Rectal smooth muscle tissue (tissue), 1 donor: ENCODE results near the gene RHOV.

Source experiments
- H3K27ac ChIP-seq: one replicate; pipeline ENCODE4 v1.7.0; 2013; ENCODE audit warnings: low read depth, low read length, inconsistent platforms
- H3K27me3 ChIP-seq: one replicate; pipeline ENCODE4 v1.7.0; 2013; ENCODE audit warnings: low read length; ENCODE audit not compliant: control insufficient read depth, insufficient read depth
- H3K36me3 ChIP-seq: one replicate; pipeline ENCODE4 v1.7.0; 2013; ENCODE audit warnings: low read length; ENCODE audit not compliant: control insufficient read depth, insufficient read depth
- H3K4me1 ChIP-seq: one replicate; pipeline ENCODE4 v1.7.0; 2013; ENCODE audit warnings: low read length; ENCODE audit not compliant: control insufficient read depth, insufficient read depth
- H3K4me3 ChIP-seq: one replicate; pipeline ENCODE4 v1.7.0; 2013; ENCODE audit warnings: low read length
- H3K9ac ChIP-seq: one replicate; pipeline ENCODE4 v1.7.0; 2013; ENCODE audit warnings: low read length

Gene RHOV

GRCh38 chr15:40858706-40859105 lies 15.3 kb downstream of the RHOV start:
- H3K36me3 ChIP-seq, result no peaks in the 10 kb centered on the region
- no peak overlapping the region for H3K4me3 ChIP-seq
- H3K4me1 ChIP-seq, result no peaks in the 10 kb centered on the region
- no peaks in the 10 kb centered on the region for H3K27me3 ChIP-seq
- H3K27ac ChIP-seq, result no peak overlapping the region
- H3K9ac ChIP-seq, result no peak overlapping the region

GRCh38 chr15:40857601-40858341 lies 16.3 kb downstream of the RHOV start:
- no peaks in the 10 kb centered on the region for H3K27me3 ChIP-seq
- no peak overlapping the region for H3K27ac ChIP-seq
- H3K36me3 ChIP-seq, result no peaks in the 10 kb centered on the region
- H3K4me1 ChIP-seq, result no peaks in the 10 kb centered on the region
- no peak overlapping the region for H3K9ac ChIP-seq
- no peak overlapping the region for H3K4me3 ChIP-seq

- no peaks in the 10 kb centered on the region for H3K36me3 ChIP-seq
- H3K4me1 ChIP-seq, result no peaks in the 10 kb centered on the region
- H3K27ac ChIP-seq, result no peak overlapping the region
- H3K27me3 ChIP-seq, result no peaks in the 10 kb centered on the region
- no peak overlapping the region for H3K4me3 ChIP-seq
- no peak overlapping the region for H3K9ac ChIP-seq
Measured at GRCh38 chr15:40856746-40857145, 17.3 kb downstream of the RHOV start.

- H3K4me1 ChIP-seq, result no peaks in the 10 kb centered on the region
- H3K4me3 ChIP-seq, result no peak overlapping the region
- H3K9ac ChIP-seq, result no peak overlapping the region
- no peak overlapping the region for H3K27ac ChIP-seq
- no peaks in the 10 kb centered on the region for H3K27me3 ChIP-seq
- H3K36me3 ChIP-seq, result no peaks in the 10 kb centered on the region
Measured at GRCh38 chr15:40855706-40856234, 18.3 kb downstream of the RHOV start.

- no peaks in the 10 kb centered on the region for H3K4me1 ChIP-seq
- H3K4me3 ChIP-seq, result no peak overlapping the region
- no peak overlapping the region for H3K9ac ChIP-seq
- no peaks in the 10 kb centered on the region for H3K36me3 ChIP-seq
- no peak overlapping the region for H3K27ac ChIP-seq
- H3K27me3 ChIP-seq, result no peaks in the 10 kb centered on the region
Measured at GRCh38 chr15:40854161-40854560, 19.9 kb downstream of the RHOV start.

- no peaks in the 10 kb centered on the region for H3K36me3 ChIP-seq
- H3K4me3 ChIP-seq, result no peak overlapping the region
- H3K9ac ChIP-seq, result no peak overlapping the region
- H3K27me3 ChIP-seq, result no peaks in the 10 kb centered on the region
- no peaks in the 10 kb centered on the region for H3K4me1 ChIP-seq
- H3K27ac ChIP-seq, result no peak overlapping the region
Measured at GRCh38 chr15:40853241-40853890, 20.7 kb downstream of the RHOV start.

- H3K9ac ChIP-seq, result no peak overlapping the region
- H3K27me3 ChIP-seq, result no peaks in the 10 kb centered on the region
- no peak overlapping the region for H3K4me3 ChIP-seq
- no peaks in the 10 kb centered on the region for H3K36me3 ChIP-seq
- H3K27ac ChIP-seq, result no peak overlapping the region
- H3K4me1 ChIP-seq, result no peaks in the 10 kb centered on the region
Measured at GRCh38 chr15:40852529-40852928, 21.5 kb downstream of the RHOV start.

- Histone ChIP-seq H3K4me1 (no peaks in the 10 kb centered on the region), H3K27ac (no peak overlapping the region), H3K27me3 (no peaks in the 10 kb centered on the region), H3K36me3 (no peaks in the 10 kb centered on the region), H3K4me3 (no peak overlapping the region), H3K9ac (no peak overlapping the region)
Measured at GRCh38 chr15:40850576-40851112, 23.4 kb downstream of the RHOV start.

- Histone ChIP-seq H3K27me3 (peaks cover 3% of the 10 kb centered on the region), H3K27ac (no peak overlapping the region), H3K36me3 (no peaks in the 10 kb centered on the region), H3K4me3 (peak overlapping the region; percentile 48), H3K9ac (no peak overlapping the region), H3K4me1 (no peaks in the 10 kb centered on the region)
Measured at GRCh38 chr15:40847223-40847961, 26.6 kb downstream of the RHOV start.

GRCh38 chr15:40846841-40847222 lies 27.2 kb downstream of the RHOV start:
- Histone ChIP-seq H3K27me3 (peaks cover 3% of the 10 kb centered on the region), H3K9ac (no peak overlapping the region), H3K36me3 (no peaks in the 10 kb centered on the region), H3K27ac (no peak overlapping the region), H3K4me3 (peak overlapping the region; percentile 48), H3K4me1 (no peaks in the 10 kb centered on the region)

- Histone ChIP-seq H3K27me3 (peaks cover 3% of the 10 kb centered on the region), H3K9ac (peak overlapping the region; percentile 45), H3K4me1 (no peaks in the 10 kb centered on the region), H3K27ac (no peak overlapping the region), H3K36me3 (no peaks in the 10 kb centered on the region), H3K4me3 (peak overlapping the region; percentile 59)
Measured at GRCh38 chr15:40845511-40846284, 28.3 kb downstream of the RHOV start.

- peak overlapping the region; percentile 60 for H3K4me3 ChIP-seq
- H3K27ac ChIP-seq, result no peak overlapping the region
- no peaks in the 10 kb centered on the region for H3K4me1 ChIP-seq
- H3K9ac ChIP-seq, result no peak overlapping the region
- peaks cover 3% of the 10 kb centered on the region for H3K27me3 ChIP-seq
- H3K36me3 ChIP-seq, result no peaks in the 10 kb centered on the region
Measured at GRCh38 chr15:40845036-40845435, 29.0 kb downstream of the RHOV start.
